Erythroblast (primary cell): ENCODE measurements around the gene IFNLR1.
"Not testable (repeated sequence)": the region's sequence is repeated elsewhere in the genome, so short reads cannot be mapped to it uniquely, and the experiment has no call there.

ENCODE experiments used
- DNase-seq, 2 experiments: peaks; one replicate each; lab custom pipeline; 2025; lab: John Stamatoyannopoulos, UW
- GATA1 ChIP-seq: IDR thresholded peaks from 2 replicates; pipeline ENCODE4 v1.6.1; 2011; ENCODE audit warnings: low read depth, mild to moderate bottlenecking, control low read depth, low read length, moderate library complexity
- POLR2A ChIP-seq: IDR thresholded peaks from 2 replicates; pipeline ENCODE4 v1.6.1; 2011; ENCODE audit warnings: mild to moderate bottlenecking, low read length

Gene IFNLR1

DNA sequence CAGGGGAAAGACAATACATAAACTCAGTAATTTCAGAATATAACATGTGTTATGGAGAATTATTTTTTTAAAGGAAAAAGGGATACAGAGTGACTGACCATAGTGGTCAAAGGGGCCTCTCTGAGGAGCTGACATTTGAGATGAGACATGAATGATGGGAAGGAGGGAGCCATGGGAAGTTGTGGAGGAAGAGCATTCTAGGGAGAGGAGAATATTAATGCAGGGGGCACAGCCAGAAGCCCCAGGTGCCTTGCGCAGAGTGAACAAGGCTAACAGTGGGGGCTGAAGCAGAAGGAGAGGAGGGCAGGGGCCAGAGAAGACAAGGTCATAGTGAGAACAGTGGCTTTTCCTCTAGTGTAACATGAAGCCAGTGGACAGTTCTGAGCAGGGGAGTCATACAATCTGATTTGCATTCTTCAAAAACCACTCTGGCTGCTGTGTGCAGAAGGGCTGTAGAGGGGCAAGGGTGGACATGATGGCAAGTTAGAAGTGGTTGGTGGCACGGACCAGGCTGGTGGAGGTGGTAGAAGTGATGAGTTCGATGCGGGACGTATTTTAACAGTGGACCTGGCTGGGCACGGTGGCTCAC is 28.2 kb upstream of the IFNLR1 start:
- DNase-seq: no peak
- no peak for TF ChIP-seq GATA1

DNA sequence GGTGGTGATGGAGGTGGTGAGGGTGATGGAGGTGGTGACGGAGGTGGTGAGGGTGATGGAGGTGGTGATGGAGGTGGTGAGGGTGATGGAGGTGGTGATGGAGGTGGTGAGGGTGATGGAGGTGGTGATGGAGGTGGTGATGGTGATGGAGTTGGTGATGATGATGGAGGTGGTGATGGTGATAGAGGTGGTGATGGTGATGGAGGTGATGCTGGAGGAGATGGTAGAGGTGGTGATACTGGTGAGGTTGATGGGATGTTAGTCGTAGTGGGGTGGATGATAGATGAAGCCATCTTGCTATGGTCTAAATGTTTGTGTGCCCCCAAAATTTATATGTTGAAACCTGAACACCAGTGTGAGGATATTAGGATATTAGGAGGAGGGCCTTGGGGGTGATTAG is 25.3 kb upstream of the IFNLR1 start:
- TF ChIP-seq GATA1 (no peak), POLR2A (no peak)
- DNase-seq: no peak

DNA sequence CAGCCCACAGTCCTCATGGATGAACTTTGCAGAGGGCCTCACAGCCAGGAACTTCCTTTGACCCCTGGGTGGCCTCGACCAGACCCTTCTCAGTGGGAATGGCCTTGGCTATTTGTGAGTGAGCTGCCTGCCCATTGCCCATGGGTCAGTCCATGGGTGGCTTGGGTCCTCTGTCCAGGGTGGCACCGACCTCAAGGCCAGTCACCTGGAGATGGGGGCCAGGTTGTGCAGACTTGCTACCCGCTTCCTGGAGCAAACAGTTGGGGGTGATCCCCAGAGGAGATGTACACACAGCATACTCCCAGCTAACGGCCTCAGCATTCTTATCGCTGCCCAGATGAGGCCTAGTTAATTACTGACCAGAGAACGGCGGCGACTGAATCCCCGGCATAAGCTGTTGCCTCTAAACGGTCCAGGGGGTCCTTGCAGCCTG is 23.1 kb upstream of the IFNLR1 start:
- TF ChIP-seq GATA1 (no peak), POLR2A (no peak)
- no peak for DNase-seq

DNA sequence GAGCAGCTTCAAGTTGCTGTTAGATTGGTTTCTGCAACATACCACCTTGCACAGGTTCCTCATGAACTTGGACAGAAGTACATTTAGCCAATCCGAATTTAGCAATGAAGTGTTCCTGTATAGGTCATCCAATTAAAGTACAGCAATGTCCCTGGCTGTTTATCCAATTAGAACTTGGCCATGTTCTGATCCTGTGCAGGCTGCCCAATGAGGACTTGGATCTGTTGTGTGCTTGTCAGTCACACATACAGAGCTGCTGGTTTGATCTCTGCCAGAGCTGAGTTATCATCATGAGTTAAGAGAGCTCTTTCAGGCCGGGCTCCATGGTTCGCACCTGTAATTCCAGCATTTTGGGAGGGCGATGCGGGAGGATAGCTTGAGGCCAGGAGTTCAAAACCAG is 22.0 kb upstream of the IFNLR1 start:
- DNase-seq: no peak

DNA sequence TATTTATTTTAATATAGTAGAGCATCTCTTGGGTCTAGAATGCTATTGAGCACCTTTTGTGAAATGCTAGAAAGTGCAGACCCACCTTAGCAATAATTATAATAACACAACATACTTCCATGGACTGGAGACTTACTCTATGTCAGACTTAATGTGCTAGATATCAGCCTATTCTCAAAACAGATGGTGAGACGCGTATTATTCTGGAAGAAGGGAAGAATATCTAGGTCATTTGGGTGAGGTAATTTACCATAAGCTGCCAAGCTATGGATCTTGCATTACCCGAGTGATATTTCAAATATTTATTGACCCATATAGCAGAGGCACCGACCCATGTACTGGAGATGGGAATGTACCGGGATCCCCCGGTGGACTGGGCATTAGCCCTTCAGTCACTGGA is 20.6 kb upstream of the IFNLR1 start:
- DNase-seq: no peak
- TF ChIP-seq GATA1: no peak

More for the DNA sequence above, 22.0 kb upstream of the IFNLR1 start:
- no peak for TF ChIP-seq GATA1
- no peak for TF ChIP-seq POLR2A

DNA sequence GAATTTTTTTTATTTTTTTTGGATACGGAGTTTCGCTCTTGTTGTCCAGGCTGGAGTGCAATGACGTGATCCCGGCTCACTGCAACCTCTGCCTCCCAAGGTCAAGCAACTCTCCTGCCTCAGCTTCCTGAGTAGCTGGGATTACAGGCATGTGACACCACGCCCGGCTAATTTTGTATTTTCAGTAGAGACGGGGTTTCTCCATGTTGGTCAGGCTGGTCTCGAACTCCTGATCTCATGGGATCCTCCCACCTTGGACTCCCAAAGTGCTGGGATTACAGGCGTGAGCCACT is 20.3 kb upstream of the IFNLR1 start:
- not testable (repeated sequence) for DNase-seq

DNA sequence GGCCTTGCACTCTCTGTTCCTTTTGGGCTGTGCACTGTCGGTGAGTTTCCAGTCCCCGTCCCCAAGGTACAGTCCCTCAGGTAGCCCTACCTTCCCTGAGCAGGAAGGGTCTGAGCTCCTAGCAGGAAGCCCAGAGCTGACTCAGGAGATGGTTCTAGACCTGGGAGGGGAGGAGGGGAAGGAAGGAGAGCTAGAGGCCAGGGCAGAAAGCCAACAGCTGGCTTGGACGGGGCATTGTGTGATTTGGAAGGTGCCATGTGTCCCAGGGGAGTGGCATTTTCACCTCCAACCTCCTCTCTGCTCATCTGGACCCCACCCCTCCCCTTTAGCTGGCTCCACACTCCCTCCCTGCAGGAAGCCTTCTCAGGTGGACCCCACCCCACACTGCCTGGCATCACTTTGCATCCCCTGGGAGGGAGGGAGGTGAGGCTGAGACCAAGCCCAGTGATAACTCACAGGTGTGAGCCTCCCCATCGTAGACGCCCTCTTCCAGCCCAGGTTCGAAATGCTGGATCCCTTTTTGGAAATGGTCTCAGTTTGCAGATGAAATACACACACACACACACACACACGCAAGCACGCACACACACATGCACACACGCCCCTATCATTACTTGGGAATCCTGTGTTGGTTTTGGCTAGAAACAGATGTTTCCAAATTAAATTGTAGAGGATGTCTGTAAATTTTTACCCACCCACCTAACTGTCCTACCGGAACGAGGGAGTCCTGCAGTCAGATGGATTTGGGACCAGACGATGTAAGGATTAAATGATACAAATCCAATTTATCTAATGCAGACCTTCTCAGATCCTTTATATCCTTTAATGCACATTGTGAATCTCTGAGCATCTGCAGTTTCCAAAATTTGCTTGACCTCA is 19.7 kb upstream of the IFNLR1 start:
- no peak for DNase-seq
- TF ChIP-seq GATA1 (no peak), POLR2A (no peak)

DNA sequence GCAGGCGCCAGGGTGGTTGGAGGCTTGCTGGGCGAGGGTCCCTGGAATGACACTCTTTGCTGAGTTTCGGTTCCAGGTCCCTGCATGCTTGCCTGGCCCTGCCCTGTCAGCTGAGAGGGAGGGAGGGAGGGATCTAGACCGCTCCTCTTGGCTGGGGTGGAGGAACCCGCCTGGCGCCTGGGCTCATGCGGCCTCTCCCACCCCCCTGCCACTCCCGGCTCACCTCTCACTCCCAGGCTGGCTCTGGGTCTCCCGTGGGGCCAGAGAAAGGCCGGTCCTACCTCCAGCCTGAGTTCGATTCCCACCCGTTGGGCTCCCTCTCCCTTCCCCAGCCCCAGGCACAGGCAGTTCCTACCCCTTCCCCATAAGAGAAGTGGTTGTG is 19.0 kb upstream of the IFNLR1 start:
- TF ChIP-seq GATA1: no peak
- no peak for TF ChIP-seq POLR2A
- DNase-seq: no peak

DNA sequence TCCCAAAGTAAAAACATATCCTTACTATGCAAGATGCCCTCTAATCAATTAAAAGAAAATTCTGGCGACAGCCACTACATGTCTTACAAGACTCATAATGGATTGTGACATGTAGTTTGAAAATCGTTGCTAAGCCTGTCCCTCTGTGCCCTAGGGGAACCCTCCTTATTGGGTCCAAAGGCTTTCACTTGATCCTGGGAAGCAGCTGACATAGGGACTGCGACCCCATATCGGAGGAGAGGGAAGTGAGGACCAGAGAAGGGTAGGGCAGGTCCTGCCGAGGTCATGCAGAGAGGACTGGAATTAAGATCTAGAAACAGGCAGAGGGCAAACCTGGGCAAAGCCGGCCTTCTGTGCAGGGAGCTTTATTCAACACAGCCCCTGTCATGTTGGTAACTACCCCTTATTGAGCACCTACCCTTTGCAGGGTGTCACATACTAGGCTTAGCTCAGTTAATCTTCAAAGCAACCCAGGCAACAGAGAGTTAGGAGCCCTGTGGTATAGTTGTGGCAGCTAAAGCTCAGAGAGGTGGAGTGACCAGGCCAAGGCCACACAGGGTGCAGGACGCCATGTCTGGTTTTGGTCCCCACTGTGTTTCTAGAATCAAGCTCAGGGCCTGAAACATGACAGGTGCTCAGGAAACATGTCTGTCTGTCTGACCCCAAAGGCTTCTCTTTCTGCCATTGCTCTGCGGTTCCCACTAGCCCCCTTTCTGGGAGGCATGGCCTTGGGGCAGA is 18.4 kb upstream of the IFNLR1 start:
- TF ChIP-seq GATA1 (no peak), POLR2A (no peak)

DNA sequence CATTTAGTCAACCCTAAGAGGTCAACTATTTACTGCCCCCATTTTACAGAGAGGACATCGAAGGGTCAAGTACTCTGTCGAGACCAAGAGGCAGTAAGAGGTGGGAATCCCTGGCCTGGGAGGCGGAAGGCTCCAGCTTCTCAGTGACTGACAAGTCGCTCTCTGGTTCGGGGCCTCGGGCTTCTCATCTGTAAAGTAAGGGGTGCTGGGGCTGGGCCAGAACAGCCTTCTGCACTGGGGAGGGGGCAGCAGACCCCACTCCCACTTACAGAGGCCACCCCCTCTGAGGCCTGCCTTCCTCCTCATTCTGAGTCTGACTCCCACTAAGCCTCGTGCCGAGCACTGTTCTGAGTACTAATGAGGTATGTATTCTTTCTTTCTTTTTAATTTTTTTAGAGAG is 17.0 kb upstream of the IFNLR1 start:
- TF ChIP-seq POLR2A (no peak), GATA1 (no peak)

More for the DNA sequence above, 18.4 kb upstream of the IFNLR1 start:
- DNase-seq: no peak

DNA sequence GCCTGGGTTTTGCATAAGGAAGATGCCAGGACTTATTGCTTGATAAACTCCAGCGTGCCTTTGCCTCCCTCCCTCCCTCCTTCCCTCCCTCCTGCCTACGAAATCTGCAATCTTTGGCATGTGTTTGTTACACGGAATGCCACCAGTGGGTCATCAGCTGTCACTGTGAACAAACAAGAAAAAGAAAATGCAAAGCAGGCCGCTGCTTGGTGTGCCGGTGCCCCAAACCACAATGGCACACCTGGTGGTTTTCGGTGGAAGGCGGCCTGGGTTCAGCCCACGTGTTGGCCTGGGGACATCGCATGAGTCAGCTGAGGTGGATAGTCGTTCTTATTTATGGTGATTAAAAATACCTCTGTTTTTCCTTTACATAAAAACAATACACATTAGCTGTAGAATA is 16.3 kb upstream of the IFNLR1 start:
- no peak for TF ChIP-seq GATA1
- no peak for TF ChIP-seq POLR2A
- DNase-seq: no peak

More for the DNA sequence above, 17.0 kb upstream of the IFNLR1 start:
- no peak for DNase-seq

DNA sequence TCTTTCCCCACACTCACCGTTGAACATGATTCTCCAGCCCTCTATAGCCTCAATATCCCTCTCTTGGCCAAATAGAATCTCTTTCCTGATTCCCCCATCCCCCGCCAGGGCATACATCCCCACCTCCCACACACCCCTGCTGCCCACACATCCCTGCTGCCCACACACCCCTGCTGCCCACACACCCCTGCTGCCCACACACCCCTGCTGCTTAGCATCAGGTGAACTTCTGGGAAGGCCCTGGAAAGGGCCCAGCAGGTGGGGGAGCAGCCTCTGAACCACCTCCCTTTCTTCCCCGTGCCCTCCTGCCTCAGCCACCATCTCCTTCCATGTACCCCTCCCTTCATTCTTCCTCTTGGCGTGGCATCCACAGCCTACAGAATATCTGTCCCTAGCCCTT is 15.9 kb upstream of the IFNLR1 start:
- TF ChIP-seq POLR2A (no peak), GATA1 (no peak)
- no peak for DNase-seq

DNA sequence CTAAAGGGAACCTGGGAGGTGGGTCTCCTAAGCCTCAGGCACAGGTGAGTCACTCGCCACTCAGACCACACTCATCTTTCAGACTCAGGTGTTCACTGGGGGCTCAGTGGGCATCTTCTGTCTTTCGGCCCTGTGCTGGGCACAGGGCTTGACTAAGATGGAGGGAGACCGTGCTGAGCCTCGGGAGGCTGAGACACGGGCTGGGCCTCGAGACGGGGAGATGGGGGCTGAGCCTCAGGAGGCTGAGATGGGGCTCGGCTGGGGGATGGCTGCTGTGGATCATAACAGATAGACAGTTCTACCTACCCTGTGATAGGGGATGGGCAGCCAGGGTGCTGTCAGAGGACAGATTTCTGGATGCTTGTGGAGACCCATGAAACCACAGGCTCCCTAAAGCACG is 15.5 kb upstream of the IFNLR1 start:
- DNase-seq: no peak
- TF ChIP-seq POLR2A (no peak), GATA1 (no peak)

DNA sequence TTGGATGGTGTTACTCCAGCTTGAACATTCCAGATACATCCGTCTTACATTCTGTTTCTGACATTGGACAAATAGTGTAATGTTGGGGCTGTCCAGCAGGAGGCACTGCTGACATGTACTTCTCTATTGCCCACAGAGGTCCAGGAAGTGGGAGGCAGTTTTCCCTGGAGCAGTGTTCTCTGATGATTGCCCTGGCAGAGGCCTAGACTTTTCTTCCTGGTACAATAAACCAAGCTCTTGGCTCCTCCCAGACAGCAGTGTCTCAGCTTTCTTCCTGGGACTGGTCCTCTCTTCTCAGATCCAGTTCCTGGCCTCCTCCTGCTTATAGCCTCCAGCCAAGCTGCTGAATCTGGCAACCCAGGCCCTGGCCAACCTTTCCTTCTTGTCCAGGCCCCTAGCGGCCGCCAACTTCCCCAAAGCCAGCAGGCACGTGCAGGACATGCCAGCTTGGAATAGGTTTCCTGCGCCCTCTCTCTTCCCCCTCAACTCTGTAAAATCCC is 14.9 kb upstream of the IFNLR1 start:
- peak in 1 of 2 experiments; percentile 69 for DNase-seq
- TF ChIP-seq POLR2A (no peak), GATA1 (no peak)
